Adrenal gland (tissue), 12 donors: ENCODE results near the gene PRKCSH. TPM values are rescaled to one million over a fixed set of nuclear protein-coding genes. Genes with fewer than 3 reads are reported as not detected.

Experiments
- DNase-seq, 7 donors: peaks; one replicate each; pipeline ENCODE4 v3.0.0-alpha.2; 2019 to 2020
- H3K27ac ChIP-seq, 5 donors: fragments of 200-600 bp; sonication (generic) in 4 of 5; 1 replicate in 3 of 5; 2 replicates in 2 of 5; pipeline versions ENCODE4 v1.5.1 to v1.8.0; 2016 to 2020; ENCODE audit warnings: mild to moderate bottlenecking in 1 of 5
- H3K27me3 ChIP-seq: fragments of 200-600 bp; 2 replicates; pipeline ENCODE4 v1.8.0; 2021
- H3K36me3 ChIP-seq, 2 donors: fragments of 200-600 bp; replicated peaks in 1 of 2; 1 replicate in 1 of 2; 2 replicates in 1 of 2; pipeline versions ENCODE4 v1.5.1 to v1.8.0; 2018 to 2022
- H3K4me1 ChIP-seq, 2 donors: fragments of 200-600 bp; replicated peaks in 1 of 2; 1 replicate in 1 of 2; 2 replicates in 1 of 2; pipeline versions ENCODE4 v1.5.1 to v1.8.0; 2018 to 2021
- H3K4me3 ChIP-seq, 4 donors: fragments of 200-600 bp; sonication (generic) in 3 of 4; one replicate each; pipeline ENCODE4 v1.5.1; 2016 to 2018
- H3K9me3 ChIP-seq, 3 donors: fragments of 200-600 bp; sonication (generic) in 1 of 3; replicated peaks in 1 of 3; 1 replicate in 2 of 3; 2 replicates in 1 of 3; pipeline versions ENCODE4 v1.5.1 to v1.8.0; 2016 to 2021
- CTCF ChIP-seq, 6 experiments: fragments of 450-650 bp in 4 of 6; fragments of 200-600 bp in 2 of 6; sonication (generic) in 1 of 6; IDR thresholded peaks; 1 replicate in 5 of 6; 2 replicates in 1 of 6; pipeline versions ENCODE4 v1.5.1 to v1.8.0; 2016 to 2021; ENCODE audit warnings: antibody characterized with exemption in 6 of 6, mild to moderate bottlenecking in 2 of 6, moderate library complexity in 1 of 6
- POLR2A ChIP-seq, 2 donors: fragments of 450-650 bp; IDR thresholded peaks; one replicate each; pipeline ENCODE4 v1.6.1; 2017; ENCODE audit warnings: antibody characterized with exemption in 2 of 2, mild to moderate bottlenecking in 2 of 2, moderate library complexity in 1 of 2
- WGBS, 4 donors: extraction: QIAGEN DNeasy Blood & Tissue Kit in 2 of 4; methylation state at CpG; one replicate each; pipeline versions ENCODE4 v1.1.5 to v1.1.7; 2013 to 2017; 5-methylcytosine and 5-hydroxymethylcytosine counted together
- intact Hi-C, 2 donors: fragments of 100-400 bp; cut with DNase I; formaldehyde crosslinking; loops; one replicate each; pipeline versions ENCODE4 v1.14.1 to v1.15.0; 2022 to 2023
- polyA plus RNA-seq, 3 donors: library from polyadenylated mRNA; stranded (reverse); fragments of 200-250 nt in 2 of 3; fragments of 350-450 nt in 1 of 3; fragmentation: Illumina TruSeq in 1 of 3; extraction: RNeasy Lipid Tissue Mini Kit (QIAGEN cat#74804) in 1 of 3; gene quantifications; one replicate each; pipeline ENCODE4 v1.2.3, GENCODE V29; 2013 to 2014
- total RNA-seq, 9 donors: library from RNA; depleted of rRNA in 4 of 9; stranded (reverse); fragments of >200 nt in 4 of 9; fragments of 120-200 nt in 1 of 9; fragmentation: NEBNext Ultra II Directional in 1 of 9; extraction: Animal tissue kit (Norgen Biotek cat#: 25700) in 1 of 9; gene quantifications; one replicate each; pipeline versions ENCODE4 v1.1.0 to v1.2.4, GENCODE V29; 2013 to 2023
- donor health status: healthy with polysubstance abuse.
- donor health status: Bipolar disorder and iron deficiency.
- donor health status: DM: yes; HTN: yes; CAD: no.
- donor health status: DM: no; HTN: no; CAD: no.
- donor health status: DM: no; HTN: no; CAD: no.
- donor health status: DM: yes; HTN: yes; CAD: no.

PRKCSH gene
- total and polyA plus RNA-seq, 12 donors = 64.4 to 359 (median 203) TPM

DNA sequence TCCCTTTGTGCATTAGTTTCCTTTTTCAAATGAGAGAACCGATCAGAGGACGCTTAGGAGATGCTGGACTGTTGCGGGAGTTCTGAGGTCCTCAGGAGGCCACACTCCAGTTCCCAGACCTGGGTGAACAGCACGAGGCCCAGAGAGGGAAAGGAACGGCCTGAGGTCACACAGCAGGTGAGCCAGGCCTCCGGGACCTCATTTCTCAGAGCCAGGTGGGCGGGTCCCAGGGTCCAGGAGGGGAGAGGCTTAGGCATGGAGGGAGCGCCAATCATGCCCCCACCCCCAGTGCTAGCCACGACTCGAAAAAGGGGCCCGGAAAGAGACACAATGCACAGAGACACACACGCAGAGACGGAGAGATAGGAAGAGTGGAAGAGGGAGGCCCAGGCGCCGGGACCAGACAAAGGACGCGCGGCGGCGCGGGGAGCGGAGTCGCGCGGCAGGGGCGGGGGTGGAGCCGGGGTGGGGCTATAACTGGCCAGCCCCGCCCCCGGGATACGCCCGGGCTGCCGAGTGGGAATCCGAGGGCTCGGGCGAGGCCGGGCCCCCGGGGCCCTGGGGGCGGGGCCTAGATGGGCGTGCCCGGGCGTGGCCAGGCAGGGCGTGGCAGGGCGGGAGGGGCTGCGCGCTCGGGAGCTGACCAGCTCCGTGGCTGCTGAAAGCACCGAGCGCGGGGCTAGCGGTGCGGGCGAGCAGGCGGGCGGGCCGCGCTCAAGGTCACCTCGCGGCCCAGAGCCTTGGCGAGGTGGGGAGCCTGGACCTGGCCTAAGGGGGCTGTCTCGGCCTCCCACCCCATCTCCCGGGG is 43.9 kb downstream of the PRKCSH start:
- Histone ChIP-seq H3K27ac (no peak overlapping the region), H3K9me3 (no peaks in the 10 kb centered on the region), H3K4me3 (peak overlapping the region in 1 of 4 donors; percentile 28), H3K4me1 (peaks cover 8 to 31% of the 10 kb centered on the region in 2 donors), H3K36me3 (no peaks in the 10 kb centered on the region), H3K27me3 (peaks cover 16% of the 10 kb centered on the region)
- whole genome bisulfite sequencing, 4 donors = 19 to 76% (median 24%) methylated on average over 7 to 62 of the region's 62 CpGs
- intact Hi-C loops = no loop called here
- peak in 3 of 7 donors; percentile 42 to 63 (median 52) for DNase-seq
- TF ChIP-seq POLR2A (IDR thresholded peaks at IDR 0.05) (no peak), CTCF (IDR thresholded peaks at IDR 0.05) (no peak)

DNA sequence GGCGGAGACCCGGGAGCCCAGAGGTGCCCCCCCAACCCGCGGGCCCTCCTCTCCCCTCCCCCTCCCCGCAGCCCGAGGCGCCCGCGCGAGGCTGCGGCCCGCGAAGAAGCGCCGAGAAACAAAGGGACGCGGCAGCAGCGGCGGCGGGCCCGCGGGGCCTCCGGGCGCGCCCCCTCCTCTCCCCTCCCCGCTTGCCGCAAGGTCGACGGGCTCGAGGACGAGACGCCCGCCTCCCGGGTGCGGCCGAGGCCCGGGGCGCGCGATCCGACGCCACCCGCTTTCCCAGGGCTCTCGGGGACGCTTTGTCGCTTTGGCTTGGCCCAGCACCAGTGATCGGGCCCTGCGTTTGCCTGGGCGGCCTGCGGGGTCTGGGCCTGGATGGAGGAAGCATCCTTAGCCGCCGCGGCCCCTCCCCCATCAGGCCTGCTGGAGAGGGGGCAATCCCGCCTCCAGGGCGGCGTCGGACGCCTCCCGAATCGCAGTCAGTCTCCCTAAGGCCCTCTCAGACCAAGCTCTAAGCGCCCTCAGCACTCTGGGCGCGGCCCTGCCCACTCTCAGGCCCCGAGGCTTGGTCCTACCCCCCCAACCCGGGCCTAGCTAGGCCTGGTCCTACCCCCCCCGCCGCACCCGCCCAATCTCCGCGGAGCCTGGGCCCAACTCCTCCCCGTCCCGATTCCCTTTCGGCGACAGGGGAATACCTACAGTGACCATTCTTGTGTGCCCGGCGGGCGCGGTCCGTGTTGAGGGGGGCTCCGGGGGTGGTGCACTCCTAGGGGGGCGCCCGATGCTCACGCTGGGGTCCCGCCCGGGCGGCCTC is 44.7 kb downstream of the PRKCSH start:
- TF ChIP-seq CTCF (IDR thresholded peaks at IDR 0.05) = no peak
- no peak for TF ChIP-seq POLR2A (IDR thresholded peaks at IDR 0.05)
- Histone ChIP-seq H3K4me3 (peak overlapping the region in 1 of 4 donors; percentile 28), H3K27ac (no peak overlapping the region), H3K4me1 (peaks cover 8 to 31% of the 10 kb centered on the region in 2 donors), H3K27me3 (peaks cover 16% of the 10 kb centered on the region), H3K9me3 (no peaks in the 10 kb centered on the region), H3K36me3 (no peaks in the 10 kb centered on the region)
- DNase-seq = no peak
- 6 to 25% (median 8%) methylated on average over 2 to 73 of the region's 86 CpGs for WGBS, 4 donors
- intact Hi-C loops = loop anchor here in 1 of 2 donors (5.0 kb wide), 1 partner anchor 98 kb away; the partner anchor contains the start of gene EPOR

DNA sequence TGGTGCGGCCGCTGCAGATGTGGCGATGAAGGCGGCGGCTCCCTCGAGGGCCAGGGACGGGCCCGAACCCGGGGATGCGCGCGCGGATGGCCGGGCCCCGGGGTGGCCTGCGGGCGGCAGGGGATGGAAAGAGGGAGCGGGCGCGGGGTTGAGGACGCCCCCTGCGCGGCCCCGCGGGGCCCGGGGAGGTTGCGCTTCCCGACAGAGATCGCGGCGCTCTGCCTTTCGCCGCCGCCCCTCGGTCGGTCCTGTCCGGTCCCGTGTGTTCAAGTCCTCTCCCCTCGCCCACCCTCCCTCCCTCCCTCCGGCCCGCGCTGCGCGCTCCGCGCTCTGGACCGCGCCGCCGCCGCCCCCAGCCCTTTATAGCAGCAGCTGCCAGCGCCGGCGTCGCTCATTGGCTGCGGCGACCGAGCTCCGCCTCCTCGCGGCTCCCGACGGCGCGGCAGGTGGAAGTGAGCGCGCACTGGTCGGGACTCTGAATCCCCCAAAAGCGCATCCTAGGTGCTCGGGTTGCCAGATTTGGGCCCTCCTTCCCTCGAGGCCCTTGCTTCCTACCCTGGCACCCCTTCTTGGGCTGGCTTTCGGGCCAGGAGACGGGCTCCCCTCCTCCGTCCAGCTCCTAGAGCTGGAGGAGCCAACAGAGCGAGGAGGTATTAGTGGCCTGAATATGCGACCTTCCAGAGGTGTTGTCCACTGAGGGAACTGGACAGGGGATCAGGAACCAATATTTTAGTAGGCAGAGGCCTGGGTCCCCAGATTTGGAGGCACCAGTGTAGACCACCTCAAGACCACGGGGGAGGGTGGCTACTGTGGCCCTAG is 45.5 kb downstream of the PRKCSH start, which contains the start of gene ELAVL3:
Gene ELAVL3, minus strand, starts transcription at position 332 of the 819 bp plus-strand sequence. CDS start 438 bp downstream, outside the sequence.
- H3K27me3 ChIP-seq = peaks cover 16% of the 10 kb centered on the region
- H3K27ac ChIP-seq = no peak within 1 kb of the TSS
- intact Hi-C loops = loop anchor here in 1 of 2 donors (5.0 kb wide), 1 partner anchor 99 kb away; the partner anchor contains the start of gene EPOR
- WGBS, 4 donors = 0 to 14% (median 10%) methylated on average over 5 to 69 of the region's 77 CpGs
- no peak for DNase-seq
- no peaks in the 10 kb centered on the region for H3K36me3 ChIP-seq
- peaks cover 8 to 31% of the 10 kb centered on the region in 2 donors for H3K4me1 ChIP-seq
- TF ChIP-seq CTCF (IDR thresholded peaks at IDR 0.05) = no peak
- TF ChIP-seq POLR2A (IDR thresholded peaks at IDR 0.05) = no peak
- no peaks in the 10 kb centered on the region for H3K9me3 ChIP-seq
- H3K4me3 ChIP-seq = peak within 1 kb of the TSS in 1 of 4 donors; percentile 28
